ENCODE measurements around the gene STXBP3.

Gene STXBP3

DNA sequence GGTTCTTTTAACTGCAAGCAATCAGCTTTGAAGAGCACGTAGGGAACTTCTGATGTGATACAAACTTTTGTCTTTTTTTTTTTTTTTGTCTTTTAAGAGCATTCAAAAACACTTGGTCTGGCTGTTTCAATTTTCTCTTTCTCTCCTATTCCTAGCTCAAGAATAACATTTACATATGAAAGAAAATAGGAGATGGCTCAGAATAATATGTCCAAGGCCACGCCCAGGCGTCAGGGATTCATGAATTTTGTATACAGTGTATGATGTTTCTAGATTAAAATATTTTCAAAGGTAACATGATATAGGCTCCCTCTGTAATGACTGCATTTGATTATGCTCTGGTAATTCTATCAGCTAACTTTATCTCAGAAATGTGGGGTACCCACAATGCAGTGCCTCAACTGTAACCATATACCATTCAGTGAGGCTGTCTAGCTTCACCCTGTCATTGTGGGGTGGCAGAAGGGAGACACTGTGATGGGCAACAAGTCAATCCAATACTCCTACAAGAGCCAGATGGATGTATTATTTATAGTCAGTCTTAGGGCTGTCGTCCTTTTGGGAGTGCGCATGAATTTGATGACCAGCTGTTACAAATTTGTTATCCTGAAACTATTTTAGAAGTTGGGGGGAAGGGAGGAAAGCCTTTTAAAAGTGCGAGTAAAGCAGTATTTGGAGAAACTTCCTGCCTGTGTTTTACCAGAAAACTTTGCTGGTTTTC, 111.9 kb downstream of the STXBP3 start:
- TF ChIP-seq, protein P1, sequence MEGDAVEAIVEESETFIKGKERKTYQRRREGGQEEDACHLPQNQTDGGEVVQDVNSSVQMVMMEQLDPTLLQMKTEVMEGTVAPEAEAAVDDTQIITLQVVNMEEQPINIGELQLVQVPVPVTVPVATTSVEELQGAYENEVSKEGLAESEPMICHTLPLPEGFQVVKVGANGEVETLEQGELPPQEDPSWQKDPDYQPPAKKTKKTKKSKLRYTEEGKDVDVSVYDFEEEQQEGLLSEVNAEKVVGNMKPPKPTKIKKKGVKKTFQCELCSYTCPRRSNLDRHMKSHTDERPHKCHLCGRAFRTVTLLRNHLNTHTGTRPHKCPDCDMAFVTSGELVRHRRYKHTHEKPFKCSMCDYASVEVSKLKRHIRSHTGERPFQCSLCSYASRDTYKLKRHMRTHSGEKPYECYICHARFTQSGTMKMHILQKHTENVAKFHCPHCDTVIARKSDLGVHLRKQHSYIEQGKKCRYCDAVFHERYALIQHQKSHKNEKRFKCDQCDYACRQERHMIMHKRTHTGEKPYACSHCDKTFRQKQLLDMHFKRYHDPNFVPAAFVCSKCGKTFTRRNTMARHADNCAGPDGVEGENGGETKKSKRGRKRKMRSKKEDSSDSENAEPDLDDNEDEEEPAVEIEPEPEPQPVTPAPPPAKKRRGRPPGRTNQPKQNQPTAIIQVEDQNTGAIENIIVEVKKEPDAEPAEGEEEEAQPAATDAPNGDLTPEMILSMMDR (IDR thresholded peaks at IDR 0.05; ENCODE audit: low read length, missing control alignments) = no peak
- no peak for DNase-seq (ENCODE audit: low read depth)
- H3K4me3 ChIP-seq (replicated peaks; ENCODE audit: low read depth, low read length) = no peak overlapping the region
